HG02938 (cell line): Measurements from ENCODE around the gene RARRES2.

Source experiments
- ATAC-seq: cut with Tn5 transposase; IDR thresholded peaks from one replicate; pipeline ENCODE4 v1.9.1; 2021; ENCODE audit warnings: mild to moderate bottlenecking, moderate library complexity; ENCODE audit not compliant: unreplicated experiment

RARRES2 gene

DNA sequence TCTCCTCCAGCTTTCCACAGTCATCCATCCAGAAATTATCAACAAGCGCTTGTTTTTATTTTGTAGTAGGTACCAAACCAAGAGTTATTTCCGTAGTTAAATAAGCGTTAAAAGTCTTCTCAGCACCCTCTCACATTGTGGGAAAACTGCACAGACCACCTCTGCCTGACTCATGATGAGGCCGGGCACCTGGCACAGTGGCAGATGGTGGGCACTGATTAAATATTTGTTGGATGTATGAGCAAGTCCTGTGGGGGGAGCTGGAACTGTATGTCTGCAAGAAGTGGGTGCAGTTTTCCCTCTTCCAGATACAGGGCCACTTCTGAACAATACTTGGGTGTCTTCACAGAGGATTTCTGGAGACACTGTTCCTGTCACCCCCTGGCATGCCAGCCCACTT, 21.9 kb upstream of the RARRES2 start:
- no peak for ATAC-seq

DNA sequence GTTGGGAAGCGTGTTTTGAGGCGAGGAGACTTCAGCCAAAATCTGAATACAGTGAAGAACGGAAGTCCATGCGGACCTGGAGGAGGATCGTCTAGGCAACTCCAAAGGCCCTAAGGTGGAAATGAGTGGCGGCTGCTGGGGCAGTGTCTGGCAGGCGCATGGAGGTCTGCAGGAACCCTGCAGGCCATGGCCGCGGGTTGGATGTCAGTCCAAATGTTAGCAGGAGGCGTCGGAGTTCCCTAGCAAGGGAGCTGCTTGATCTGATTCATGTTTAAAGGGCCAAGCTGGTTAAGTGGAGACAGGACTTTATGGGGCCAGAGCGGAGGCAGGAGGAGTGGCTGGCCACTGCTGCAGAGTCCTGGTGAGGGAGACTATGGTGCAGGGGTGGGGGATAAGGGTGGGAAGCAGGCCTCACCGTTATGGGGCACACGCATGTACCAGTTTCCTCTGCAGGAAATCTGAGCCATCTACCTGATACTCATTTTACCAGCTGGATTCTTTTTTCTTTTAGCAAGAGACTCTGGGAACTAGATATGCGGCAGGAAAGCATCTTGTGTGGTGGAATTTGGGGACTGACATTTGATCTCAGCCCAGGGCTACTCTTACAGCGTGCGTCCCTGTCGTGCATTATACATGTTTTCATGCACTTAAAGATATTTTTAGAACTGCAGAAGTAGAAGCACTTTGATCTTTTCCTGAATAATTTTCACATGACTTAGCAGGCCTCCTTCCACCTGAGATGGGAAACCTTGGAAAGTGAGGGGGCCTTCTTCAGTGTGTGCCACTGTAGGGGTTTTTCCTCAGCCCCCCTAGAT, 20.6 kb upstream of the RARRES2 start:
- no peak for ATAC-seq

DNA sequence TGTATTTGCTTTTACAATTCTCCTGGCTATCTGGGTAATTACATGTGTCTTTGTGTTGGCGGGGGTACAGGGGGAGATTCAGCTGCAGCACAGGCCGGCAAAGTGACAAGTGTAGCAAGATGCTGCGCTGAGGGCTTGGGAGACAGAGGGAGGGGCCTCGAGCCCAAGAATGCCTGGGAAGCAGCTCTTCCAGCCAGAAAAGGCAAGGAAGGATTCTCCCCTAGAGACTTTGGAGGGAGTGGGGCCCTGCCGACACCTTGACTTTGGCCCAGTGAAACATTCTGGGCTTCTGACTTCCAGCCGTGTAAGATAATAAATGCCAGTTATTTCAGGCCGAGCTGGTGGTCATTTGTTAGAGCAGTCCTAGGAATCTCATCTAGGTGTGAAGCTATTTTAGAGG, 20.0 kb upstream of the RARRES2 start:
- no peak for ATAC-seq

DNA sequence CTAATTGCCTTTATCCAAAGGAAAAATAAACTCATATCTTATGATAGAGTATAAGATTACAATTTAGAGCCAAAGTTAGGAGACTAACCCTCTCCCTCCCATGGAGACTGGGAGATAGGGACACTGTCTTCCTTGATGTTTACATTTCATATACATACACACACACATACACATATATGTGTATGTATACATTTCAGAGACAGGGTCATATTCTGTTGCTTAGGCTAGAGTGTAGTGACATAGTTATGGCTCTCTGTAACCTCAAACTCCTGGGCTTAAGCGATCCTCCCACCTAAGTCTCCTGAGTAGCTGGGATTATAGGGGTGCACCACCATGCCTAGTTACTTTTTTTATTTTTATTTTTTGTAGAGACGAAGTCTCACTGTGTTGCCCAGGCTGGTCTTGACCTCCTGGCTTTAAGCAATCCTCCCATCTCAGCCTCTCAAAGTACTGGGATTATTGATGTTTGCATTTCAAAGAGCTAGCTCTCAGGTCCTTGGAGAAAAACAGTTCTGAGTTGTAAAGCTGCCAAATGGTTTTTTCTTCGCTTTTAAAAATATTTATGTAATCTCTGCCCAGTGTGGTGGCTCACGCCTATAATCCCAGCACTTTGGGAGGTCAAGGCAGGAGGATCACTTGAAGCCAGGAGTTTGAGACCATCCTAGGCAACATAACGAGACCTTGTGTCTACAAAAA, 19.1 kb upstream of the RARRES2 start:
- no peak for ATAC-seq

DNA sequence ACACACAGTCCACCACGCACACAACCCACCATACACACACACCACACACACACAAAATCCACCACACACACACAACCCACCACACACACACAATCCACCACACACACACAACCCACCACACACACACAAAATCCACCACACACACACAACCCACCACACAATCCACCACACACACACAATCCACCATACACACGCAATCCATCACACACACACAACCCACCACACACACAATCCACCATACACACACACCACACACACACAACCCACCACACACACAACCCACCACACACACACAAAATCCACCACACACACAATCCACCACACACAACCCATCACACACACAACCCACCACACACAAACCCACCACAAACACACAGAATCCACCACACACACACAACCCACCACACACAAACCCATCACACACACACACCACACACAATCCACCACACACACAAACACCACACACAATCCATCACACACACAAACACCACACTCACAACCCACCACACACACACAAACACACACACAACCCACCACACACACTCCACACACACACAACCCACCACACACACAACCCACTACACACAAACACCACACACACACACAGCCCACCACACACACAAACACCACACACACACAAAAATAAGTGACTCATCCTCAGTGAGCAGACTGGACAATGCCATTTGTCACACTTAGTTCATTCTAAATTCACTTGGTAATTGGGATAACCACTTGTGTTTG, 18.4 kb upstream of the RARRES2 start:
- no peak for ATAC-seq

DNA sequence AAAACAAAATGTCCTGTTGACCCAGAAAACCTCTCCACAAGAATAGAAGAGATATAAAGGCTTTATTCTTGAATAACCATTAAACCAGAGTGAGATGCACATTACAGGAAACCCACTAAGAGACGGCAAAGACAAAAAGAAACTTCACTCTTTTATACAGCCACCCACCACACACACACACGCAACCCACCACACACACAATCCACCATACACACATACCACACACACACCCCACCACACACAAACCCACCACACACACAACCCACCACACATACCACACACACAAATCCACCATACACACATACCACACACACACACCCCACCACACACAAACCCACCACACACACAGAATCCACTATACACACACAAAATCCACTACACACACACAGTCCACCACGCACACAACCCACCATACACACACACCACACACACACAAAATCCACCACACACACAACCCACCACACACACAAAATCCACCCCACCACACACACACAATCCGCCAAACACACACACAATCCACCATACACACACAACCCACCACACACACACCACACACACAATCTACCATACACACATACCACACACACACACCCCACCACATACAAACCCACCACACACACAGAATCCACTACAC, 17.7 kb upstream of the RARRES2 start:
- no peak for ATAC-seq

DNA sequence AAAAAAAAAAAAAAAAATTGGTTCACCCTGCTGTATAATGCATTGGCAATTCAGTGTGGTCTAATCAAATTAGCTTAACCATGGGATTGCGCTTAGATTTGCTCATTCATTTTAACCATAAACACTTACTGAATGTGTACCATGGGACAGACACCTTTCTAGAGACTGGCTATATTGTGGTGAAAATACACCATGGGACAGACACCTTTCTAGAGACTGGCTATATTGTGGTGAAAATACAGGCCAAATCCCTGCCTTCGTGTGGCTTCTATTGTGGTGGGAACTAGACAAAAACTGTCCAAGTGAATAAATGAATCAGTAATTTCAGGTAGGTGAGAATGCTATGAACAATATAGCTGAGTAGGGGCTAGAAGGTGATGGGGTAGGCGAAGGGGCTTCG, 17.0 kb upstream of the RARRES2 start:
- no peak for ATAC-seq

DNA sequence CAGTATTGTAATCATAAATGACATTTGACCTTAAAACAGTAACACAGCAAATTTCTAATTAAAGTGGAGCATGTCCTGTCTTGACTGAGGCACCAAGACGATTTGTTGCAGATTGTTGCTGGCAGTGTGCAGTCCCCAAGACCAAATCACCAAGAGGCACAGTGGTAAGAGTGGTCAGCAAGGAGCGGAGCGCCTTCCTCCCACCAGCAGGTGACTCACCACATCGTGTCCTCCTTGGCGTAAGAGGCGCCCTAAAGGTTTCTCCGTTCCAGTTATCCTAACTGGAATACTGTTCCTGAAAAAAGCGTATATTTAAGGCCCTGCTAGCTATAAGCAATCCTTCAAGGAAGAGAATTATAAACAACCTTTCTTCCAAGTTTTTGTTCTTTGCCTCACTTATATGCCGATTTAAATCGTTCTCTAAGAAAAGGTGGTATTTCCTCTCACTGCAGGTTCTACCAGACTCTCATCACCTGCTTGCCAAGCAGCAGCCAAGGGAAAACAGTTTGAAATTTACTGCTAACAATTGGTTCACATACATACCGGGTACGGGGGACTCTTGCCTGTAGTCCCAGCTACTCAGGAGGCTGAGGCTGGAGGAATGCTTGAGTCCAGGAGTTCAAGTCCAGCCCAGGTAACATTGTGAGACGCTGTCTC, 16.5 kb upstream of the RARRES2 start:
- ATAC-seq: no peak

DNA sequence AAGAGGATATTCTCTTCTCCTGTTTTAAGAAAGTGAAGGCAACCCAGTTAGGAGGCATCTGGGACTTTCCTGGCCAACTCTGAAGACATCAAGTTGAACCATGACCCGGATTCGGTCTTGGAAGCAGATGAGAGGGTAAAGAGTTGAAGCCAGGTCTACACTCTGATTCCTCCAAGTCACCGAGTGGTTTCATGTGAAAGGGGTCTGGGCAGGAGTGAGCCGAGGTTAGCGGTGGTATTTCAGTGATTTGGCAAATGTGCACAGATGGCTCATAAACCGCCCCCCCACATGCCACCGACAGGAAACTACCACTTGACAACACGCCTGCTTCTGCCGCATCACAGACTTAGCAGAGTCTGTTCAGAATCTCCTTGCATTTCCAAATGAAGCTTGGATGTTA, 15.8 kb upstream of the RARRES2 start:
- ATAC-seq: peak; percentile 42

DNA sequence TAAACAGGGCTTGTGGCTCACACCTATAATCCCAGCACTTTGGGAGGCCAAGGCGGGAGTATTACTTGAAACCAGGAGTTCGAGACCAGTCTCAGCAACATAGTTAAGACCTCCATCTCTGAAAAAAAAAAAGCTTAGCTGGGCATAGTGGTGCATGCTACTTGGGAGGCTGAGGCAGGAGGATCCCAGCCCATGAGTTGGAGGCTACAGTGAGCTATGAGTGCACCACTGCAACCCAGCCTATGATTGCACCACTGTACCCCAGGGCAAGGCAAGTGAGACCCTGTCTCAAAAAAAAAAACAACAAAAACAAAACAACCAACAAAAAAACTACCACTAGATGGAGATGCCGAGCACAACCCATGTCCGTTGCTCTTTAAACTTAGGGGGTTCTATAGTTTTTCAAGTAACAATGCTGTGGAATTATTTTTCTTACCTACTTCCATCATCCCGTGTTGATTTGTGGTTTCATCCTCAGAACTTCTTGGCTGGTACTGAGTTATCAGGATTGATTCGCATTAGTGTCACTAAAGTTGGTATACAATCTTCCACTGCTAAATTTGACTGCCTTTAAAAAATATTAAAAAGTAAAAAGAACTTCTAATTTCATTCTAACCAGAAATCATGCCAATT, 15.0 kb upstream of the RARRES2 start:
- no peak for ATAC-seq

DNA sequence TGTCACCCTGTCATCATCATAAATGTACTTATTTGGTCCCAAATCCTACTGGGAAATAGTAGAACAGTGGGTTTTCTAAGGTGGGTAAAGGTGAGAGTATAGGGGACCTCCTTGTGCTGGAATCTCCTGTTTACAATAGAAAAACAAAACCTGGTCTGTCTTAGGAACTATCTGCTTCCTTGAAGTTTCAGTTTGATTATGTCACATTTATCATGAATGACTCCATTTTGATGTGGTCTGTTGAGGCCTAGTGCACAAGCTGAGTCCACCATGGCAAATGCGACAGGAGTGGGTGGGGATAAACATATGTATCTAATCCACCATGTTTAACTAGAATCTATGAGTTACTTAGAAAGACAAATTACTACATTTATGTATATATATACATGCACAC, 14.2 kb upstream of the RARRES2 start:
- no peak for ATAC-seq

DNA sequence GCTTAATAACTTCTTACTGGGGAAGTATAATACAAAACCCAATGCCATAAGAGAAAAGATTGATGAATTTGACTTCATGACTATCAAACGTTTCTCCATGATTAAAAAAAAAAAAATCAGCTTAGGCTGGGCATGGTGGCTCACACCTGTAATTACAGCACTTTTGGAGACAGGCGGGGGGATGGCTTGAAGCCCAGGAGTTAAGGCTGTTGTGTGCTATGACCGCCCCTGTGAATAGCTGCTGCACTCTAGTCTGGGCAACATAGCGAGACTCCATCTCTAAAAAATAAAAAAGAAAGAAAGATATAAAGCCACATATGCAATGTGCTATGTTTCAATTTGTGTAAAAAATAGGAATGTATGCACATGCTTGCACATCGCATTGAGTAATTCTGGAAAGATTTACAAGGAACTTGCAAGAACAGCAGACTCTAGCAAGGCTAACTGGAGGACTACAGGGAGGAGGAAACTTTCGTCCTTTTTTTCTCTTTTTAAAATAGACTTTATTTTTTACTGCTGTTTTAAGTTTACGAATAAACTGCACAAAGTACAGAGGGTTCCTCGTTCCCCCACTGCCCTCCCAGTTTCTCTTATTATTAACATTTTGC, 10.3 kb upstream of the RARRES2 start:
- no peak for ATAC-seq

DNA sequence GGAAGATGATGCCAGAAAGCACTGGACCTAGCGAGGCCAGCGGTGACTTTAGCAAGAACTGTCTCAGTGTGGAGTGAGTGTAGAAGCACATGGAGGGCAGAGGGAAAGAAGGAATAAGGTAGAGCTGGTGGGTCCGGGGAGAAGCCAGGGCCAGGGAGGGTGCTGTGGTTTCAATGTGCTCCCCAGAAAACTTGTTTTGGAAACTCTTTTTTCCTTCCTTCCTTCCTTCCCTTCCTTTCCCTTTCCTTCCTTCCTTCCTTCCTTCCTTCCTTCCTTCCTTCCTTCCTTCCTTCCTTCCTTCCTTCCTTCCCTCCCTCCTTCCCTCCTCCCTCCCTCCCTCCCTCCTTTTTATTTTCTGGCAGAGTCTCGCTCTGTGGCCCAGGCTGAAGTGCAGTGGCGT, 5.5 kb upstream of the RARRES2 start:
- no peak for ATAC-seq

DNA sequence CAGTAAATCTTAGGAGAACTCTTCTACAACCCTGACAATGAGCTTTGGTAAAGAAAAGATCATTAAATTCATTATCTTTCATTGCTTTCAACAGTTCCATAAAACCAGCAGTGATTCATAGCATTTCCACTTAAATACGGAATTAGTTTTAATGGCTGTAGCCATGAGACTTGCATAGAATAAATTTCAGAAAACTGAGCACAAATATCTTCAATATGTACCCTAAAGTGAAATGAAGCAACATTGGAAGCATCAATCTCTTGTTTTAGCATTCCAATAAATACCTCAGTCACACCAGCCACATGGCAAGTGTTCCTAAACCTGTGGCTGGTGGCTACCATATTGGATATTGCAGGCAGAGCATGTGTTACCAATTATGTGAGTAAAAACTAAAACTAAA, 3.6 kb upstream of the RARRES2 start:
- ATAC-seq: no peak

DNA sequence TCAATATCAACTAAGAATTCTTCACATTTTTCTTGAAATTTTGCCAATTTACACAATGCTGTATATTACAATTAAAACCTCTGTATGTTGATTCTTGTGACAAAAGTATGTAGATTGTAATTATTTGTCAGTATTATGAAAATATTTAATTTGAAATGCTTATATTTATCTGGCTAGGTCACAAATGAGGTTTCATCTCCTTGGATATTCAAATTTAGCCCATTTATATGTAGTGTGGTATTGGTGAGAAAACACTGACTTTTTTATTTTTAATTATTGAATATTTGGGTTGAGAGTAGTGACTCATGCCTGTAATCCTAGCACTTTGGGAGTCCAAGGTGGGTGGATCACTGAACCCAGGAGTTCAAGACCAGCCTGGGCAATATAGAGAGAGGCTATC, 2.9 kb upstream of the RARRES2 start:
- ATAC-seq: no peak

DNA sequence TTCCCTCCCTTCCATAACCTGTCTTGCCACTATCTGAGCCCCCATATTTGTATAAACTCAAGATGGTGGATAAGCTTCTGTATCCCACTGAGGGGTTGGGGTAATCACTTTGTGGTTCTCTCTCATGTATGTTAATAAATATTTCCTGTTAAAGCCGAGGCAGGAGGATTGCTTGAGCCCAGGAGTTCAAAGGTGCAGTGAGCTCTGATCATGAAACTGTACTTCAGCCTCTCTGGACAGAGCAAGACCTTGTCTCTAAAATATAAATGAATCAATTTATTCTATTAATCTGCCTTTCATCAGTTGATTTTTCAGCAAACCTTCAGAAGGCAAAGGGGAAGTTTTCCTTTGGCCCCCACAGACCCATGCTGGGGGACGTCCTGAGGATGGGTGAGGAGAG, 1.8 kb upstream of the RARRES2 start:
- ATAC-seq: no peak

DNA sequence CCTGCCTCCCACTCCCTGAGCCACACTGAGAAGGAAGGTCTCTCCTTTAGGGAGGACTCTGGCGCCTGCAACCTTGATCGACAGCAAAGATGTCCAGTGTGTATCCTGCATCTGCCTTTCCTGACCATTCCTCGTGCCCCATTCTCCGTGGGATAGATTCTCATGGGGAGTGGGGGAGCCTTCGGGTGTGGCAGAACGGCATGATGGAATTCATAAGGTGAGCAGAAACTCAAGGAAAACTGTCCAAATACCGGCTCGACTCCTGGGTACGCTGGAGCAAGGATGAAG, 636 bp upstream of the RARRES2 start:
- no peak for ATAC-seq

DNA sequence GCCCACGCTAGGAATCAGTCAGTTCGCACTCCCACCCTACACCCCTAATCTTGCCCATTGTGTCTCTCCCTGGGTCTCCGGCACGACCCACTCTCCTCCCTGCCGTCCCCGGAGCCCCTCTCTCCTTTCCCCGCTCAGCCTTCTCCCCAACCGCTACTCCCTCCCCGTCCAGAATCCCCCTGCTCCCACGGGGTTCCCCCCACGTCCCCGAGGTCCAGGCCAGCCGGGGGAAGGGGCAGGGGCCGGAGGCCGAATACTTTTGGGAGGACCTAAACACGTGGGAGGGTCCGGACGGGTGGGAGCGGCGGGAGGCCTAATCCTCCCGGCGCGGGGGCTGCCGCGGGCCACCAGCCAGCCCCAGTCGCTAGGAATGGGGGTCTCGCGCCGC, 560 bp downstream of the RARRES2 start:
- ATAC-seq: no peak

DNA sequence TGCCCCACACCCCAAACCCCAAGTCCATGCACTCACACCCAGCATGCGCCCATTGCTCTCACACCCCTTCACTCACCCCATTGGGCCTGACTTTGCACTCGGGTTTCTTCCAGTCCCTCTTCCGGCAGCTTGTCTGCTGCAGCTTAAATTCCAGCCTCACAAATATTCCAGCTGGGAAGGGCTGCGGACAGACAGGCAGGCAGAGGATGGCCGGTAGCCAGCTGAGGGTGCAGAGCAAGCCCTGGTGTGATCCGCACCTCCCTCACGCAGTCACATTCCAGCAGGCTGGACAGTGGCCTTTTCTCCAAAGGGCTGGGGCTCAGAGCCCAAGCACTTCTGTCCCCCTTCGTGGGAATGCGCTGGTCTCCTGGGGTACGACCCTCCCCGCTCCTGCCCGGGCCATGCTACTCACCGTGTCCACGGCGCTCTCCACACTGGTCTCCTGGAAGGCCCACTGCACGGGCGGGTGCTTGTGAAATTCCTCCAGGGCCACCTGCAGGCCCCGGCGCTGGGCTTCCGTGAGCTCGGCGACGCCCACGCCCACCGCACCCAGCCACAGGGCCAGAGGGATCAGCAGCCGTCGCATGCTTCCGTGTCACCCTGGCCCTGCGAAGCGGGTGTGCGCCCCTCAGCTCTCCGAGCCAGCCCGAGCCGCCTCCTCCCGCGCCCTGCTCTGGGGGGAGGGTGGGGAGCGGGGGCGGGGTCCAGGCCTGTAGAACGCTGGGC, 1.2 kb downstream of the RARRES2 start:
- no peak for ATAC-seq

DNA sequence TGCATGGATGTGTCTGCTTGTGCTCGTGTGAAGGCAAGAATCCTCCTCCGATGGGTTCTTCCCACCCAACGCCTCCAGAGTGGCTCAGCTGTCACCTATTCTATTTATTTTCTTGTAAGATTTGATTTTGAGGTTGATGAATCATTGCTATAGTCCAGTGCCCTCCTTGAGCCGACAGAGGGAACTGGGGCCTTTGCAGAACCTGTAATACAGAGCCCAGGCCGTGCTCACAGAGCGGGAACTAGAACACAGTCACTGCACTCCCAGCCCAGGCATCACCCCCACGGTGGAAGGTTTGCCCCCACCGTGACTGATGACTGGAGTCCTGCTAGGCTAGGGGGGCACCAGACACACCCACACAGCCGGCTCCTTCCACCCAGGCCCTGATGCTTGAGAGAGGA, 2.0 kb downstream of the RARRES2 start:
- no peak for ATAC-seq
